GM19240 (cell line): ENCODE results near the gene ARRDC5.
"Not testable (repeated sequence)": the region's sequence is repeated elsewhere in the genome, so short reads cannot be mapped to it uniquely, and the experiment has no call there.

ENCODE experiments used
- DNase-seq: peaks from one replicate; pipeline ENCODE4 v3.0.0; 2011; ENCODE audit warnings: low spot score; ENCODE audit not compliant: insufficient read length

Gene ARRDC5

DNA sequence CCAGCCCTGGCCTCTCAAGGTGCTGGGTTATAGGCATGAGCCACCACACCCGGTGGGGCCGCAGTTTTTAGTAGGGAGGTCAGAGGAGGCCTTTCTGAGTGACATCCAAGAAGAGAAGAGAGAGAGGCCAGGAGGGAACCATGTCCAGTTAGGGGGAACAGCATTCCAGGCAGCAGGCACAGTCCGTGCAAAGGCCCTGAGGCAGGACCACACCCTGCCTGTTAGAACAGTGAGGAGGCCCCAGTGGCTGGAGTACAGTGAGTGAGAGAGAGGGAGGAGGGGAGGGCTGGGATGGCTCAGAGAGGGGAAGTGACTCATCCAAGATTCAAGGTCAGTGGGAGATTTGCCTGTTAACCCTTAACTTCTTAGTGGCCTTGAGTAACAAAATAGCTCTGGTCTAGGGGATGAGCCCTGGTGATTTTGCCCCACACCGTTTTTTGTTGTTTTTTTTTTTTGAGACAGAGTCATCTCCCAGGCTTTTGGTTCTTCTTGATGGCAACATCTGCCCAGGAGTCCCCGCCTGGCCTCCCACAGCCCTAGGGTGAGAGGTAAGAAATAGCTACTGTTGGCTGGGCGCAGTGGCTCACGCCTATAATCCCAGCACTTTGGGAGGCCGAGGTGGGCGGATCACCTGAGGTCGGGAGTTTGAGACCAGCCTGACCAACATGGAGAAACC lies 32.5 kb downstream of the ARRDC5 start:
- no peak for DNase-seq

DNA sequence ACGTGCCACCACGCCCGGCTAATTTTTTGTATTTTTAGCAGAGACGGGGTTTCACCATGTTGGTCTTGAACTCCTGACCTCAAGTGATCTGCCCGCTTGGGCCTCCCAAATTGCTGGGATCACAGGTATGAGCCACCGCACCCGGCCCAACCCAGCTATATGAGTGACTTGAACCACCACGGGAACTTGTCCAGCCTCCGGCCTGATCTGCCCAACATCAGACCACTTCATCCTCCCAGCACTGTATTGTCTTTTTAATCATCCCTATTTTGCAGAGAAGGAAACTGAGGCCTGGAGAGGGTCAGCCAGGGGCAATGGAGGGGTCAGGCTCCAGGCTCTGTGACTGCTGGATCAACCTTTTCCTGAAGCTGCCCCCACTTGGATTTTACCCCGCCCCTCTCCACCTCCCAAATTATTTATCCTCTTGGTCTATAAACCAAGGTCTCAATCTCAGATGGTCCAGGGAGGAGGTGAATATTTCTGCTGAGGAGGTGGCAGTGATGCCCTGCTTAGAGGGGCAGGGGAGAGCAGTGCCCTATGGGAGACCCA lies 34.3 kb downstream of the ARRDC5 start:
- DNase-seq, result no peak

DNA sequence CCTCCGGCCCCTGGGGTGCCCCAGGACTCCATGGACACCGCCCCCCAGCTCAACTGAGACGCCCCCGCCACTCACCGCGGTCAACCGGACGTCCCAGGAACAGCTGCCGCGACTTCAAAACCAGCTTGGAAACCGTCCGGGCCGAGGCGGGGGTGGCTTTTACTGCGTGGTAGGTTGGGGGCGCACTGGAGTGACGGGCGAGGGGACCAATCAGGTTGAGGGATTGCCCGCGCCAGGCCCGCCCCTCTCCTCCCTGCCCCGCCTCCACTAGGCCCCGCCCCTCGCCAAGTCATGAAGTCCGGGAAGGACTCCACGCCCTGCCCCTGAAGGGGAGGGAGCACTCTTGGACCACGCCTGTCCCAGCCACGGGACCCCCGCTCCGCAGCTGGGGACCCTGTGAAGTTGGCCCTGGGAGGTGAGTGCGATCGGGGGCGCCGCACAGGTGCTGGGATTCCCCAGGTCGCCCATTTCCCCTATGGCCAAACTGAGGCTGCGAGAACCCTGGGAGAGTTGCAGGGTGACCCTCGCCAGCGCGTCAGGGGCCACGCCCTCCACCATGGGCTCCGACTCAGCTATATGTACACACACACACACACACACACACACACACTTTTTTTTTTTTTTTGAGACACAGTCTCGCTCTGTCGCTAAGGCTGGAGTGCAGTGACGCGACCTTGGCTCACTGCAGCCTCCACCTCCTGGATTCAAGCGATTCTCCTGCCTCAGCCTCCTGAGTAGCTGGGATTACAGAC lies 35.0 kb downstream of the ARRDC5 start, which contains the start of gene PLIN3:
PLIN3 (minus strand) TSS at position 134 of the 752 bp plus-strand sequence. CDS start 6,273 bp downstream, outside the sequence.
- peak; percentile 89 for DNase-seq

DNA sequence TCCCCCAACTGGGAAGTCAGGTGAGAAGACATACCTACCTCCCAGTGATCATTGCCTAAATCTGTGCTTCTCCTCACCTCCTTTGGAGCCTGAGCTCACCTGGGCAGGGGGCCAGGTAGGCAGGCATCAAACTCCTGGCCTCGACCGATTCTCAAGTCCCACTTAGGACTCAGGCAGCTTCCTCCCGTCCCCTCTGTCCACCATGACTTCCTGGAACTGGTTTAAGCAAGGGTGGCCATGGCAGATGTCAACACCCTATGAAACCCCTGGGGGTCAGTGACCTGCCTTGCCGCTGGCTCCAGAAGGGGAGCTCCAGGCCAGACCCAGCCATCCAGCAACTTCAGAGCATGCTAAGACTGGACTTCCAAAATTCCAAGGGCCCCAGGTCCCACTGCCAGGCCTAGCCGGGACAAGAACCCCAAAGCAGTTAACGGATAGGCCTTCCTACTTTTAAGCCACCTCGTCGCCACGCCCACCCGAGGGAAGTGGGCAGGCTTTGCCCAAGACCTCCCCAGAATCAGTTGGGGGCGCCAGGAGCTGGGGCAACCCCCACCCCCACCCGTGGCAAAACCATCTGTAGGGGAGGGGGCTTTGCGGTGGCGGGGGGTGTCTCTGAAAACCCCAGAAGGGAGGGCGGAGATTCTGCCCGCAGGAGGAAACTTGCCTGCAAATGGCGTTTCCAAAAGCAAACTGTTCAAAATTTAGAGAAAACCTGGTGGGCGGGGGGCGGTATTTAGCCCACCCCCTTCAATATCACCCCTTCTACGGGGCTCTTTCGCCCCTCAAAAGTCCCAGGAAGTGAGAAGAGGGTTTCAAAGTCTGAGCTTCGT lies 35.9 kb downstream of the ARRDC5 start:
- no peak for DNase-seq

DNA sequence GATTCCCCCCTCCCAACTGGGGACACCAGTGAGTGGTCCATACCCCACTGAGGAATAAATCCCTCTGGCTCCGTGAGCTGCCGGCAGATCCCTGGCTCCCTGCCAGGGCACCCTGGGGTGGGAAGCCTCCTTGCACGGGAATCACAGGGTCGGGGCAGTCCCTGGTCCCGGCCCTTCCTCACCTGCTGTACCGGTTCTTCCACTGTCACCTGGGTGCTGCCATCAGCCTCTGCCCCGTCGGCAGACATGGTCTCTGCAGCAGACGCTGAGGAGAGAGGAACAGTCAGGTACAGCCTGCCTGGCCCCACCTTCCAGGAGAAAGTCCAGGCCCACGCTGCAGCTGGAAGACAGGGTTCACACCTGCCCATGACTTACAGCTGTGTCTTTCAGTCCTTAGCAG lies 41.5 kb downstream of the ARRDC5 start:
- DNase-seq, result no peak

DNA sequence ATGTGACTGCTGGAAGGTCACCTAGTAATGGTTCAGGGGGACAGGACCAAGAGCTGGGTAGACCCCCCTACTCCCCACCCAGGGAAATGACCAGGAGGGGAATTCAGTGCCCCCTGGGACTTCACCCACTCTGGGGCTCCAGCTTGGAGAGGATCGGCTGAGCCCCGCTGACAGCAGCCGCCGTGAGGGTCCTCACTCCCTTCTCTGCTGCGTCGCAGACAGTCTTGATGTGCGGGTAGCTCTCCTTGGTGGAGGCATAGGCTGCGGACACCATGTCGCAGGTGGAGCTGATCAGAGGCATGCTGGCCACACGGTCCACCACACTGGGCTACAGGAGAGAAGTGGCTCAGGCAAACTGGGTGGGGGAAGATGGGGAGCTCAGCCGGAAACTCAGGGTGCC lies 43.0 kb downstream of the ARRDC5 start:
- no peak for DNase-seq

DNA sequence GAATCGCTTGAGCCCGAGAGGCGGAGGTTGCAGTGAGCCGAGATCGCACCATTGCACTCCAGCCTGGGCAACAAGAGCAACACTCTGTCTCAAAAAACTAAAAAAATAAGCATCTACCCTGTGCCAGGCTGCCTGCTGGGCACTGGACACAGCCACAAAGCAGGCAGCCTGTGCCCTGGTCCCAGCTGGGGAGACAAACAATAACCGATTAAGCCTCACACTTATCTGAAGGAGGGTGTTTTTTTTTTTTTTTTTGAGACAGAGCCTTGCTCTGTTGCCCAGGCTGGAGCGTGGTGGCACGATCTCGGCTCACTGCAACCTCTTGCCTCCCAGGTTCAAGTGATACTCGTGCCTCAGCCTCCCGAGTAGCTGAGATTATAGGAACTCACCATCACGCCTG lies 46.2 kb downstream of the ARRDC5 start:
- DNase-seq, result not testable (repeated sequence)

DNA sequence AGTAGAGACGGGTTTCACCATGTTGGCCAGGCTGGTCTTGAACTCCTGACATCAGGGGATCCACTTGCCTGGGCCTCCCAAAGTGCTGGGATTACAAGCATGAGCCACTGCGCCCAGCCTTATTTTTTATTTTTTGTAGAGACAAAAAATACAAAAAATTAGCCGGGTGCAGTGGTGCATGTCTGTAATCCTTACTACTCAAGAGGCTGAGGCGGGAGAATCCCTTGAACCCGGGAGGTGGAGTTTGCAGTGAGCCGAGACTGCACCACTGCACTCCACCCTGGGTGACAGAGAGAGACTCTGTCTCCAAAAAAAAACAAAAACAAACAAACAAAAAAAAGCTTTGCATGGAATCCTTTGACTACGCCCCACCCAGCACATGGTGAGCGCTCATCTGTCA lies 49.2 kb downstream of the ARRDC5 start:
- DNase-seq, result not testable (repeated sequence)

DNA sequence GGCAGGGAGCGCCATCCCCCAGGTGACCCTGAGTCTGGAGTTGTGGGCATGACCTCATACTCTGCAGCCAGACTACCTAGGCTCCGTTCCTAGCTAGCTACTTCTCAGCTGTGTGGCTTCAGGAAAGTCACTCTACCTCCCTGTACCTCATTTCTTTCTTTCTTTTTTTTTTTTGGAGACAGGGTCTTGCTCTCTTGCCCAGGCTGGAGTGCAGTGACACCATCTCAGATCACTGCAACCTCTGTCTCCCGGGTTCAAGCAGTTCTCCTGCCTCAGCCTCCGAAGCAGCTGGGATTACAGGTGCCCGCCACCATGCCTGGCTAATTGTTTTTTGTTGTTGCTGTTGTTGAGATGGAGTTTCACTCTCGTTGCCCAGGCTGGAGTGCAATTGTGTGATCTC lies 50.2 kb downstream of the ARRDC5 start:
- no peak for DNase-seq

DNA sequence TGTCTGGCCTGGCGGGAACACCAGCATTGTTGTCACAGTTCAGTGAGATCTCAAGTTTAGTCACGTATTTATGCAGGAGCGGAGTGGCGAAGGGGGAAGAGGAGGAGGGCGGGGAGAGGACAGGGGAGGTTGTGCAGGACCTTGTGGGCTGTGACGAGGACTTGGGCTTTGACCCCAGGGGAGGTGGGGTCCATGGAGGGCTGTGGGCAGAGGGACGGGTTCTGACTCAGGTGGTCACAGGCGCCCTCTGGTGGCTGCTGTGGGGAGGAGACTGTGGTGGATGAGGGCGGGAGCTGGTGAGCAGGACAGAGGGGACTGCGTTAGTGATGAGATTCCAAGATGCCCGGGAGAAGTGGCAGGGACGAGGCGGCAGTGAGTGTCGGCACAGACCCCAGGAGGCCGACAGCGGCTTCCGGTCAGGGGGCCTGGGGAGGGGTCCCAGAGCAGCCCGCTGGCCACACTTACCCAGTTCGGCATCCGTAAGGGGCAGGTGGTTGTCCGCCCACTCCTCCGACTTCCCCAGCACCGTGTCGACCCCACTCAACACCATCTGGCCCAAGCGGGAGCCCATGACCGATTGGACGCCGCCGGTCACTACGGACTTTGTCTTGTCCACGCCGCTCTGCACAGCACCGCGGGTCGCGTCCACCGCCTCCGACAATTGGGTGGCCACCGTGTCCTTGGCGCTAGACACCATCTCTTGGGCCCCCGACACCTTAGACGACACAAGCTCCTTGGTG lies 51.0 kb downstream of the ARRDC5 start:
- peak; percentile 45 for DNase-seq

DNA sequence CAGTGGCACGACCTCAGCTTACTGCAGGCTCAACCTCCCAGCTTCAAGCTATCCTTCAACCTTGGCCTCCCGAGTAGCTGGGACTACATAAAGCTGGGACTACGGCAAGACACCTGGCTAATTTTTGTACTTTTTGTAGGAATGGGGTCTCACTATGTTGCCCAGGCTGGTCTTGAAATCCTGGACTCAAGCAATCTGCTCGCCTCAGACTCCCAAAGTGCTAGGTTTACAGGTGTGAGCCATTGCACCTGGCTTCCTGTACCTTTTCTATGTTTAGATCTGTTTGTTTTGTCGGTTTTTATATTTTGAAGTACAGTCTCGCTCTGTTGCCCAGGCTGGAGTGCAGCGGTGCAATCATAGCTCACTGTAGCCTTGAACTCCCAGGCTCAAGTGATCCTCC lies 53.7 kb downstream of the ARRDC5 start:
- DNase-seq, result no peak

DNA sequence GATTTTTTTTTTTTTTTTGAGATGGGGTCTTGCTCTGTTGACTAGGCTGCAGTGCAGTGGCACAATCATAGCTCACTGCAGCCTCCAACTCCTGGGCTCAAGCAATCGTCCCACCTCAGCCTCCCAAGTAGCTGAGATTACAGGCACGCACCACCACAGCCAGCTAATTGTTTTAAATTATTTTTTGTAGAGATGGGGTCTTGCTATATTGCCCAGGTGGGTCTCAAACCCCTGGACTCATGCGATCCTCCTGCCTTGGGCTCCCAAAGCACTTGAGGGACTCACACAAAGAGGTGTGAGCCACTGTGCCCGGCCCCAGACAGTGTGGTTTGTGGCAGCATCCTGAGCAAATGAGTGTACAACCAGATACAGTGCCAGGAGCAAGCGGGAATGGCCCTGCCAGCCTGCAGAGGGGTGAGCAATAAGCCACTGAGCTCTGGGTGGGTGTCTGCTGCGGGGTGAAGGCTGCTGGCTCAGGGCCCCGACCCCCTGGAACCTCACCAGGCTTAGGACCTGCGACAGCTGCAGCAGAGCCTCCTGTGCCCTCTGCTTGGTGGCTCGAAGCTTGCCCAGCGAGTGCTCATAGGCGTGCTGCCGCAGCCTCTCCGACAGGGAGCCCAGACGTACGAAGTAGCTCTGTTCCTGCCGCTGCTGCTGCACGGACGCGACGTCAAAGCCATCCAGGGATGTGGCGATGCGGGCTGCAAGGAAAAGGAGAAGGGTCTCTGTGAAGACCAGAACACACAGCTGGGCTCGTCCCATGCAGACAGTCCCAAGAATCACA lies 55.3 kb downstream of the ARRDC5 start:
- no peak for DNase-seq

DNA sequence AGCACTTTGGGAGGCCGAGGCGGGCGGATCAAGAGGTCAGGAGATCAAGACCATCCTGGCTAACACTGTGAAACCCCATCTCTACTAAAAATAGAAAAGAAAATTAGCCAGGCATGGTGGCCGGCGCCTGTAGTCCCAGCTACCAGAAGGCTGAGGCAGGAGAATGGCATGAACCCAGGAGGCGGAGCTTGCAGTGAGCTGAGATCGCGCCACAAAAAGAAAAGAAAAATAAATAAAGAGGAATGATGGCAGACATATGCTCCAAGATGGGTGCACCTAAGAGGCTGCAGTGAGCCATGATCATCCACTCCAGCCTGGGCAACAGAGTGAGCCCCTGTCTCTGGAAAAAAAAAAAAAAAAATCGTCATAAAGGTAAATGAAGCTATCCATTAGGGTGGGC lies 56.7 kb downstream of the ARRDC5 start:
- not testable (repeated sequence) for DNase-seq

DNA sequence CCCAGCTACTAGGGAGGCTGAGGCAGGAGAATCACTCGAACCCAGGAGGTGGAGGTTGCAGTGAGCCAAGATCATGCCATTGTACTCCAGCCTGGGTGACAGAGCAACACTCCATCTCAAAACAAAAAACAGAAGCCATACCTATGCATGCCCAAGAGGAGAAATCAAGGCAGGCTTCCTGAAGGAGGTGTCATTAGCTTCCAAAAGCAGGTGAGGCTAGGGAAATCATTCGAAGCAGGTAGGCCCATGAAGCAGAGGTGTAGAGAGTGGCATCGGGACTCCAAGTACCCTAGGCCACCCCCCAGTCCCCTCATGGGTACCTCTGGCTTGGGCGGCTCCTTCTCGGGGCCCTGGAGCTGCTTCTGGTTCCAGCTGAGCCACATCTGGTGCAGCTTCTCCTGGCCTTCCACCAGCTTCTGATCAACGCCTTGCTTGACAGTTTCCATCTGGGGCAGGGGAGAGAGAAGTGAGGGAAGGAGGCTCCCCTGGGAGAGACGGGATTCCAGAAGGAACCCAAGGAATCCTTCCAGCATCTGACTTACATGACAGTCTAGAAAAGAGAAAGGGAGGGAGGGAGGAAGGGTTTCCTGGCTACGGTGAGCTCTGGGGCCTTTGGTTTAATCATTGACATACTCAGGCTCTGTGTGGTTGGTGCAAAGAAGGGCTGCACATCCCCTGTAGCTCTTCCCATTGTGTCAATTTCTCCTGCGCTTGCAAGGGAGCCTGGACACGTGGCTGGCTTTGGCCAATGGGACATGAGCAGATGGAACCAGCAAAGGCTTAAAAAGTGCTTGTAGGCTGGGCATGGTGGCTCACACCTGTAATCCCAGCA lies 58.1 kb downstream of the ARRDC5 start:
- DNase-seq, result no peak

DNA sequence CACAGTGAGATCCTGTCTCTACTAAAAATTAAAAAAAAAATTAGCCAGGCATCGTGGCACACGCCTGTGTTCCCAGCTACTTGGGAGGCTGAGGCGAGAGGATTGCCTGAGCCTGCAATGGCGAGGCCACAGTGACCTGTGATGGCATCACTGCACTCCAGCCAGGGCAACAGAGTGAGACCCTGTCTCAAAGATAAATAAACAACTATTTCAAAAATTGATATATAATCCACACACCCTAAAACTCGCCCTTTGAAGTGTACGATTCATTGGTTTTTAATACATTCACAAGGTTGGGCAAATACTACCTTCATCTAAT lies 59.1 kb downstream of the ARRDC5 start:
- no peak for DNase-seq
